Neuron (in vitro differentiated cells): ENCODE measurements around the gene SLC25A21.

Experiments
- H2AFZ ChIP-seq: one replicate; pipeline ENCODE4 v1.6.1; 2013; ENCODE audit warnings: low read depth, mild to moderate bottlenecking, inconsistent platforms, low read length, moderate library complexity
- H3K27me3 ChIP-seq: one replicate; pipeline ENCODE4 v1.6.1; 2013; ENCODE audit warnings: low read length; ENCODE audit not compliant: insufficient read depth
- H3K36me3 ChIP-seq: one replicate; pipeline ENCODE4 v1.6.1; 2013; ENCODE audit warnings: low read length; ENCODE audit not compliant: insufficient read depth
- H3K4me1 ChIP-seq: one replicate; pipeline ENCODE4 v1.6.1; 2013; ENCODE audit warnings: low read length; ENCODE audit not compliant: insufficient read depth
- H3K4me3 ChIP-seq: 2 replicates; pipeline ENCODE4 v1.5.1; 2013; ENCODE audit warnings: mild to moderate bottlenecking, low read length, moderate library complexity
- H3K9me3 ChIP-seq: one replicate; pipeline ENCODE4 v1.6.1; 2013; ENCODE audit warnings: low read length

The SLC25A21 gene

DNA sequence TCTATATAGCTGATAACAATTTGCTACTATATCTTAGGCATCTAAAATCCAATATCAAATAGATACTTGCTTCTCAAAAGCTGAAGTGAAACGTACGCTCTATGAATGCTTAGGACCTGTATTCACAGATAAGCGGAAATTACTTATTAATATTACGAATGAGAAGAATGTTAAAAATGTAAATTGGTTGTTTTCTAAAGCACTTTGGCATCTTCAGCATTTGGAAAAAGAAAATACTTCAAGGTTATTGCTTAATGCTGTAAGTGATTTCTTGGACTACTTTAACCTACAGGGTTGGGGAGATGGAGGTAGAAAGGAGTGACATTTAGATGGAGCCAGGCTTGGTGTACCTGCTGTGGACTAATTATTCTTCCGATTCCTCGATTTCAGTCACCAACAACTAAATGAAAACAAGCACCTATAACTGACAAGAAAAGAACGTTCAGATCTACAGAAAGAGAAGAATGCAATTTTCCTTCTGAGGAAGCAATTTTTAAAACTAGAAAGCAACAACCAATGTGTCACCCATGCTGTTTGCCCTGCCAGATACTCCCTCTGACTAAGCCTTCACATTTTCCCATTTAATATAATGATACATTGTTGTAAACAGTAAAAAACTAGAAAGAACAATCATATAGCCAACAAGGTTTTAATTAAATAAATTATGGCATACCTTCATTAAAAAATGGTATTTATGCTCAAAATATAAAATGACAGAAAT is 49.3 kb downstream of the SLC25A21 start:
- Histone ChIP-seq H3K9me3 (no peaks in the 10 kb centered on the region), H2AFZ (no peak overlapping the region), H3K4me1 (peaks cover 3% of the 10 kb centered on the region), H3K36me3 (no peaks in the 10 kb centered on the region), H3K4me3 (no peak overlapping the region), H3K27me3 (no peaks in the 10 kb centered on the region)

DNA sequence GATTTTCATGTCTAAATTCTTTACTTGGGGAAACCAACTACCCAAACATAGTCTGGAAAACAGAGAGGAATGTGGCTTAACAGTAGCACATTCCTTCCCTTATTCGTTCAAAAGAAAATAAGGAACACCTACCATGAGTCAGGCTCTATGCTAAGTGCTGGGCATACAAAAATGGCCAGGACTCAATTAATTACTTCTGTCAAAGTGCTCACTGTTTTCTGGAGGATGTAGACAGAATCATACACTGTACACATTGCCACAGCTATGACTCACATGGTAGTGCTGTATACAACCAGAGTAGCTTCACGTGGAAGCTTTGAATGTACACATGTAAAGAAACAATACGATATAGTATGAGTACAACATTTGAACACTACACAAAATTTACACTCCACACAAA is 50.1 kb downstream of the SLC25A21 start:
- Histone ChIP-seq H3K27me3 (no peaks in the 10 kb centered on the region), H3K36me3 (no peaks in the 10 kb centered on the region), H3K4me3 (no peak overlapping the region), H3K4me1 (peaks cover 3% of the 10 kb centered on the region), H3K9me3 (no peaks in the 10 kb centered on the region), H2AFZ (no peak overlapping the region)

GRCh38 chr14:37118673-37119366 is 53.6 kb downstream of the SLC25A21 start:
- Histone ChIP-seq H3K4me3 (no peak overlapping the region), H2AFZ (no peak overlapping the region), H3K36me3 (no peaks in the 10 kb centered on the region), H3K27me3 (no peaks in the 10 kb centered on the region), H3K9me3 (no peaks in the 10 kb centered on the region), H3K4me1 (peaks cover 3% of the 10 kb centered on the region)

GRCh38 chr14:37116933-37117849 is 55.2 kb downstream of the SLC25A21 start:
- Histone ChIP-seq H3K9me3 (no peaks in the 10 kb centered on the region), H3K36me3 (no peaks in the 10 kb centered on the region), H2AFZ (no peak overlapping the region), H3K27me3 (no peaks in the 10 kb centered on the region), H3K4me3 (no peak overlapping the region), H3K4me1 (peaks cover under 1% of the 10 kb centered on the region)

DNA sequence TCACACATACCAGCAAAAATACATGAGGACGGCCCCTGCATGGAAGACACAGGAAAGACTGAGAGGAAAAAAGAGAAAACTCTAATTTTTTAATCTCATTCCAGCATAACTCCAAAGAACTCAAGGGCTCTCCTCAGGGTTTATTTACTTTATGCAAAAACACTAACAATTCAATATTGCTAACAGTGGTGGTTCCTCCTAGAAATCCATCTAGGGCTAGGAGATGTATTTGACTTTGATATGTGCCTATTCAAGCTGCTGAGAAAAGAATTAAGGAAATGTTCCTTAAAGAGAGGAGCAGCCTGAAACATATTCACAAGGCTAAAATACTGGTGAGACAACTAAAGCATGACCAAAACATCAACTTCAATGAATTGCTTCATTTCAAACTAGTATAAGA is 57.0 kb downstream of the SLC25A21 start:
- Histone ChIP-seq H3K4me3 (no peak overlapping the region), H3K36me3 (no peaks in the 10 kb centered on the region), H2AFZ (no peak overlapping the region), H3K9me3 (no peaks in the 10 kb centered on the region), H3K27me3 (no peaks in the 10 kb centered on the region), H3K4me1 (no peaks in the 10 kb centered on the region)

DNA sequence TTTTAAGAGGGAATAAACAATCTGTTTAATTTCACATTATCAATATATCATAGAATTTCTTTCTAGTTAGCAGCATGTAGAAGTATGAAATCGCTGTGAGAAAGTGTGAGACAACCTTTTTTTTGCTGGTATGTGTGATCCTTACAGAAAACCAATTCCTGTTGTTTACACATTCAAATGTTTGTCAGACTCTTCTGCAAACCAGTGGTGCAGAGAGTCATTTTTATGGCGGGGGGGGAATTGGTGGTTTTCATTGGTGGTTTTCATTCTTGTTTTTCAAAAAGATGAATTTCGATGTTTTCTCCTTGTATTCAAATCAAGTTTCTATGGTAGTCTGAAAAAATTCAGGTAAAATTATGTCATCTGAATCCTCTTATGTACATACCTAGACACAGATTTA is 57.8 kb downstream of the SLC25A21 start:
- Histone ChIP-seq H3K27me3 (no peaks in the 10 kb centered on the region), H3K4me1 (no peaks in the 10 kb centered on the region), H3K4me3 (no peak overlapping the region), H3K9me3 (no peaks in the 10 kb centered on the region), H2AFZ (no peak overlapping the region), H3K36me3 (no peaks in the 10 kb centered on the region)

DNA sequence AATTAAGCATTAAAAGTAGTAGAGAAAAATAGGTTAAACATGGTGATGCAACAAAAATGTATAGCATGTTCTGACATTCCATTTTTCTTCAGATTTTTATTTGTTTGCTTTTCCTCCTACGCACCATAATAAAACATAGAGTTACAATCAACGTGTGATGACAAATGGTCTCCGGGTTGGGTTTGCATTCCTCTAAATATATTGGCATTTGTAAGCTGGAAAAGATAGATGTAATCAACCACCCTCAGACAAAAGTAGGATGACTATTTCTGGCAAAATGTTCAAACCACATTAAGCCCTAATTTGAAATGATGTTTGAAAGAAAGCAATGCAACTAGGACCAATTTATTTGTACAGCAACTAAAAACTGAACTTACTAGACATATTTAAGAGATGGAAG is 58.4 kb downstream of the SLC25A21 start:
- no peaks in the 10 kb centered on the region for H3K27me3 ChIP-seq
- H3K4me3 ChIP-seq, result no peak overlapping the region
- H2AFZ ChIP-seq, result no peak overlapping the region
- no peaks in the 10 kb centered on the region for H3K4me1 ChIP-seq
- H3K9me3 ChIP-seq, result no peaks in the 10 kb centered on the region
- H3K36me3 ChIP-seq, result no peaks in the 10 kb centered on the region

GRCh38 chr14:37098132-37098531 is 74.3 kb downstream of the SLC25A21 start:
- Histone ChIP-seq H2AFZ (no peak overlapping the region), H3K4me1 (no peaks in the 10 kb centered on the region), H3K9me3 (no peaks in the 10 kb centered on the region), H3K4me3 (no peak overlapping the region), H3K27me3 (no peaks in the 10 kb centered on the region), H3K36me3 (no peaks in the 10 kb centered on the region)

- Histone ChIP-seq H3K9me3 (no peaks in the 10 kb centered on the region), H3K4me1 (no peaks in the 10 kb centered on the region), H3K36me3 (no peaks in the 10 kb centered on the region), H2AFZ (no peak overlapping the region), H3K27me3 (no peaks in the 10 kb centered on the region), H3K4me3 (no peak overlapping the region)
Observed at GRCh38 chr14:37094502-37094901, 77.9 kb downstream of the SLC25A21 start.

DNA sequence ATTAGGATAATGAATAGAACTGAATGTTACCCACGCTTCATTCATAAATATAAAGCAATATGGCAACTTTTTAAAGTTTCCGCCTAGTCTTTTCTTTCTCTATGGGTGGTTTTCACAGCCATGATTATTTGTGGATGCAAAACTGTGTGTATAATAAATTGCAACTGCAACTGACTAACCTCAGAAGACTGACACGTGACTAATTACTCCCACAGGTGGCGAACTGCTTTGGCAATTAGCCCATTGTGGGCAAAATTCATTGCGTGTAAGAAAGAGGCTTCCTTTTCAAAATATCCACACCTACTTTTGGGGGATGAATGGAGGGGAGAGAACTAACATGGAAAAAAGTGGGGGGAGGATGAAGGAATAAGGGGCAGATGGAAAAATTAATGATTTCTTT is 79.0 kb downstream of the SLC25A21 start:
- no peaks in the 10 kb centered on the region for H3K27me3 ChIP-seq
- no peak overlapping the region for H3K4me3 ChIP-seq
- H3K36me3 ChIP-seq, result no peaks in the 10 kb centered on the region
- peaks cover 6% of the 10 kb centered on the region for H3K4me1 ChIP-seq
- H2AFZ ChIP-seq, result no peak overlapping the region
- H3K9me3 ChIP-seq, result no peaks in the 10 kb centered on the region

DNA sequence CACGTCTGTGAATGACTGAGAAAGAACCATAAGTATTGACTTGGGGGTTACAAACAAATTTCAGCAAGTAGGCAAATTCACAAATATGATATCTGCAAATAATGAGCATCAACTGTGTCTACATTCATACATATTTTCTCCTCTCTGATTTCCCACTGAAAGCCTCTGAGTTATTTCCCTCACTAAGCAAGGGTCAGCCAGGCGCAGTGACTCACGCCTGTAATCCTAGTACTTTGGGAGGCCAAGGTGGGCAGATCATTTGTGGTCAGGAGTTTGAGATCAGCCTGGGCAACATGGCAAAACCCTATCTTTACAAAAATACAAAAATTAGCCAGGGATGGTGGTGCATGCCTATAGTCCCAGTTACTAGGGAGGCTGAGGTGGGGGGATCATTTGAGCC is 80.8 kb downstream of the SLC25A21 start:
- no peak overlapping the region for H3K4me3 ChIP-seq
- no peak overlapping the region for H2AFZ ChIP-seq
- no peaks in the 10 kb centered on the region for H3K9me3 ChIP-seq
- no peaks in the 10 kb centered on the region for H3K36me3 ChIP-seq
- no peaks in the 10 kb centered on the region for H3K27me3 ChIP-seq
- H3K4me1 ChIP-seq, result peaks cover 6% of the 10 kb centered on the region

DNA sequence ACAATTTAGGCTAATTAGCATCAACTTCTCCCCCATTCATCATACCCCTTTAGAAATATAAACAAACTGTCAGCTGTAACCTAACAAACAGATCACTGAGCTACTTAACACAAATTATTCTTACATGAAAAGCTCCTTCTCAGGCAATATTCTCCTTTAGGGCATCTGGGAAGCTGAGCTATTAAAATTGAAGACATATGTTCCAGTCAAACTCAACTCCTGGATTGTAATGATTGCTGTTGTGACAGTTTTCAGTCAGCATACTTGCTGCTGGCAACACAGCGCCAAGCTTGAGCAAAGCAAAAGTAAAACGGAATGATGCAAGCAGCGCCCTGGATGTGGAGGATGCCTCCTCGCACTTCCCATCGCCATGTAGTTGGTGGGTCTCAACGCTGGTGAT is 82.4 kb downstream of the SLC25A21 start:
- no peaks in the 10 kb centered on the region for H3K36me3 ChIP-seq
- H3K4me3 ChIP-seq, result no peak overlapping the region
- H3K9me3 ChIP-seq, result no peaks in the 10 kb centered on the region
- peaks cover 6% of the 10 kb centered on the region for H3K4me1 ChIP-seq
- H3K27me3 ChIP-seq, result no peaks in the 10 kb centered on the region
- H2AFZ ChIP-seq, result no peak overlapping the region

DNA sequence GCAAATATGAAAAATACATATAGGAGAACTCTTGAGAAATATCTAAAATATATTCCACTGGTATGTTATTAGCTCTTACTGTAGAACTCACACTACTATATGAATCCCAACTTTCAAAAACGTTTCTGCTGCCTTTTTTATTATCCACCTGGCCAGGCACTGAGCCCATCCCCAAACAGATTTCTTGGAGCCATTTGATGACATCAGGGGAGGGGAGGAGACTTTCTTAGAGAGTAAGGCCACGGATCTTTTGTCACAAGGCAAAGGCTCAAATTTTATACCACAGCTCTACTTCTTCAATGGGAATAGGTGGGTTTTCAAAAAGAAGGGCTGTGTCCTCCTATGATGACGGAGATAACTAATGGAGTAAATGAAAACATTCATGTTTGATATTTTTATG is 83.0 kb downstream of the SLC25A21 start:
- Histone ChIP-seq H3K4me1 (peaks cover 6% of the 10 kb centered on the region), H3K27me3 (no peaks in the 10 kb centered on the region), H3K9me3 (no peaks in the 10 kb centered on the region), H3K4me3 (no peak overlapping the region), H2AFZ (no peak overlapping the region), H3K36me3 (no peaks in the 10 kb centered on the region)
